ENCODE data around the gene FOXP1. TPM values are rescaled to one million over a fixed set of nuclear protein-coding genes. Genes with fewer than 3 reads are reported as not detected.

The FOXP1 gene
- total and polyA plus RNA-seq, 2 donors (not counting 1 experiment from before 2014, with no cell fraction given) = 70.3 to 101 TPM

GRCh38 chr3:71215351-71215750 lies 368.2 kb downstream of the FOXP1 start:
- Histone ChIP-seq H3K9ac (ENCODE audit: insufficient read depth, low read length) (no peak overlapping the region), H3K4me1 (ENCODE audit: control insufficient read depth, extremely low read depth, insufficient read depth, low read length) (no peaks in the 10 kb centered on the region), H2AFZ (ENCODE audit: low read length) (no peak overlapping the region), H3K4me3 (replicated peaks in 1 of 4; ENCODE audit: control extremely low read depth in 1 of 4, insufficient read depth in 1 of 4, low read depth in 3 of 4, low read length in 4 of 4) (no peak overlapping the region), H3K27me3 (ENCODE audit: control insufficient read depth, insufficient read depth, low read length) (no peaks in the 10 kb centered on the region), H3K27ac (ENCODE audit: insufficient read depth, low read length) (no peak overlapping the region), H3K4me2 (ENCODE audit: extremely low read depth, insufficient read depth, low read length) (no peak overlapping the region), H3K79me2 (ENCODE audit: control insufficient read depth, insufficient read depth, low read length) (no peaks in the 10 kb centered on the region), H3K9me3 (ENCODE audit: control insufficient read depth, insufficient read depth, low read depth, low read length) (no peaks in the 10 kb centered on the region), H3K36me3 (ENCODE audit: control insufficient read depth, insufficient read depth, low read length) (no peaks in the 10 kb centered on the region), H4K20me1 (ENCODE audit: control insufficient read depth, extremely low read depth, insufficient read depth, low read length) (no peaks in the 10 kb centered on the region)
- DNase-seq (ENCODE audit: low read depth in 2 of 2) = no peak
- no peak for TF ChIP-seq EZH2 (IDR thresholded peaks at IDR 0.05; ENCODE audit: low read length, missing control alignments)
- TF ChIP-seq, protein P1, sequence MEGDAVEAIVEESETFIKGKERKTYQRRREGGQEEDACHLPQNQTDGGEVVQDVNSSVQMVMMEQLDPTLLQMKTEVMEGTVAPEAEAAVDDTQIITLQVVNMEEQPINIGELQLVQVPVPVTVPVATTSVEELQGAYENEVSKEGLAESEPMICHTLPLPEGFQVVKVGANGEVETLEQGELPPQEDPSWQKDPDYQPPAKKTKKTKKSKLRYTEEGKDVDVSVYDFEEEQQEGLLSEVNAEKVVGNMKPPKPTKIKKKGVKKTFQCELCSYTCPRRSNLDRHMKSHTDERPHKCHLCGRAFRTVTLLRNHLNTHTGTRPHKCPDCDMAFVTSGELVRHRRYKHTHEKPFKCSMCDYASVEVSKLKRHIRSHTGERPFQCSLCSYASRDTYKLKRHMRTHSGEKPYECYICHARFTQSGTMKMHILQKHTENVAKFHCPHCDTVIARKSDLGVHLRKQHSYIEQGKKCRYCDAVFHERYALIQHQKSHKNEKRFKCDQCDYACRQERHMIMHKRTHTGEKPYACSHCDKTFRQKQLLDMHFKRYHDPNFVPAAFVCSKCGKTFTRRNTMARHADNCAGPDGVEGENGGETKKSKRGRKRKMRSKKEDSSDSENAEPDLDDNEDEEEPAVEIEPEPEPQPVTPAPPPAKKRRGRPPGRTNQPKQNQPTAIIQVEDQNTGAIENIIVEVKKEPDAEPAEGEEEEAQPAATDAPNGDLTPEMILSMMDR (conservative IDR thresholded peaks at IDR 0.05 in 1 of 2, IDR thresholded peaks at IDR 0.05 in 1 of 2; ENCODE audit: low read depth in 1 of 2, low read length in 2 of 2) = no peak

GRCh38 chr3:71214797-71215196 lies 368.7 kb downstream of the FOXP1 start:
- H4K20me1 ChIP-seq (ENCODE audit: control insufficient read depth, extremely low read depth, insufficient read depth, low read length) = no peaks in the 10 kb centered on the region
- TF ChIP-seq, protein P1 (conservative IDR thresholded peaks at IDR 0.05 in 1 of 2, IDR thresholded peaks at IDR 0.05 in 1 of 2; ENCODE audit: low read depth in 1 of 2, low read length in 2 of 2) = no peak
- no peak for TF ChIP-seq EZH2 (IDR thresholded peaks at IDR 0.05; ENCODE audit: low read length, missing control alignments)

DNA sequence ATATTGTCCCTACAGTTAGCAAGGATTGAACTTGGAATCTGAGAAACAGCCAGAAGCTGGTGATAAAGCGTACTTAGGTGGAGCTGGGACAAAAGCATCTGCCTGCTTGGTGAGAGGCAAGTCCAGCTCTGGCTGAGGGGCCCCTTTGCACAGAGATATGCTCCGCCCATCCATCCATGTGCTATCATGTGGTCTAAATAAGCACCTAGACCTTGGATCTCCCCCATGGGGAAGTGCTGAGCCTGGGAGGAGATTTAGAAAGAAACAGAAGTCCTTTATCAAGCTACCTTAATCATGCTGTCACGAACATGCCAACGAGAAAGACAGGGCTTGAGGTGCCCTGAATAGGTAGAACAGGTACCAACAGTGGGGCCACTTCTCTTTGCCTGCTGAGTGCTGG lies 369.5 kb downstream of the FOXP1 start:
- Histone ChIP-seq H4K20me1 (ENCODE audit: control insufficient read depth, extremely low read depth, insufficient read depth, low read length) (no peaks in the 10 kb centered on the region), H3K27ac (ENCODE audit: insufficient read depth, low read length) (no peak overlapping the region), H3K9me3 (ENCODE audit: control insufficient read depth, insufficient read depth, low read depth, low read length) (no peaks in the 10 kb centered on the region), H3K27me3 (ENCODE audit: control insufficient read depth, insufficient read depth, low read length) (no peaks in the 10 kb centered on the region), H2AFZ (ENCODE audit: low read length) (no peak overlapping the region), H3K4me2 (ENCODE audit: extremely low read depth, insufficient read depth, low read length) (no peak overlapping the region), H3K36me3 (ENCODE audit: control insufficient read depth, insufficient read depth, low read length) (no peaks in the 10 kb centered on the region), H3K79me2 (ENCODE audit: control insufficient read depth, insufficient read depth, low read length) (no peaks in the 10 kb centered on the region), H3K4me1 (ENCODE audit: control insufficient read depth, extremely low read depth, insufficient read depth, low read length) (no peaks in the 10 kb centered on the region), H3K4me3 (replicated peaks in 1 of 4; ENCODE audit: control extremely low read depth in 1 of 4, insufficient read depth in 1 of 4, low read depth in 3 of 4, low read length in 4 of 4) (no peak overlapping the region), H3K9ac (ENCODE audit: insufficient read depth, low read length) (no peak overlapping the region)
- no peak for DNase-seq (ENCODE audit: low read depth in 2 of 2)
- TF ChIP-seq, protein P1 (conservative IDR thresholded peaks at IDR 0.05 in 1 of 2, IDR thresholded peaks at IDR 0.05 in 1 of 2; ENCODE audit: low read depth in 1 of 2, low read length in 2 of 2) = no peak
- no peak for TF ChIP-seq EZH2 (IDR thresholded peaks at IDR 0.05; ENCODE audit: low read length, missing control alignments)

More at GRCh38 chr3:71214797-71215196, 368.7 kb downstream of the FOXP1 start:
- Histone ChIP-seq H3K4me2 (ENCODE audit: extremely low read depth, insufficient read depth, low read length) (no peak overlapping the region), H3K27ac (ENCODE audit: insufficient read depth, low read length) (no peak overlapping the region), H3K36me3 (ENCODE audit: control insufficient read depth, insufficient read depth, low read length) (no peaks in the 10 kb centered on the region), H3K9me3 (ENCODE audit: control insufficient read depth, insufficient read depth, low read depth, low read length) (no peaks in the 10 kb centered on the region), H2AFZ (ENCODE audit: low read length) (no peak overlapping the region), H3K27me3 (ENCODE audit: control insufficient read depth, insufficient read depth, low read length) (no peaks in the 10 kb centered on the region), H3K9ac (ENCODE audit: insufficient read depth, low read length) (no peak overlapping the region), H3K4me1 (ENCODE audit: control insufficient read depth, extremely low read depth, insufficient read depth, low read length) (no peaks in the 10 kb centered on the region), H3K4me3 (replicated peaks in 1 of 4; ENCODE audit: control extremely low read depth in 1 of 4, insufficient read depth in 1 of 4, low read depth in 3 of 4, low read length in 4 of 4) (no peak overlapping the region), H3K79me2 (ENCODE audit: control insufficient read depth, insufficient read depth, low read length) (no peaks in the 10 kb centered on the region)
- DNase-seq (ENCODE audit: low read depth in 2 of 2) = no peak

Measured in fibroblast of lung (primary cell).